Esophagus (tissue), 2 donors: ENCODE measurements around the gene LRATD1. TPM values are rescaled to one million over a fixed set of nuclear protein-coding genes. Genes with fewer than 3 reads are reported as not detected.
"Not testable (repeated sequence)": the region's sequence is repeated elsewhere in the genome, so short reads cannot be mapped to it uniquely, and the experiment has no call there.

Experiments used
- H3K27ac ChIP-seq, 2 donors: one replicate each; pipeline ENCODE4 v1.5.1; 2013; ENCODE audit warnings: low read depth in 2 of 2, mild to moderate bottlenecking in 2 of 2, inconsistent platforms in 1 of 2, low read length in 1 of 2, moderate library complexity in 1 of 2
- H3K27me3 ChIP-seq, 2 donors: one replicate each; pipeline ENCODE4 v1.6.1; 2013; ENCODE audit warnings: low read length in 2 of 2, control low read depth in 1 of 2, mild to moderate bottlenecking in 1 of 2; ENCODE audit not compliant: insufficient read depth in 2 of 2, control insufficient read depth in 1 of 2
- H3K36me3 ChIP-seq, 2 donors: one replicate each; pipeline ENCODE4 v1.6.1; 2013; ENCODE audit warnings: low read length in 1 of 2; ENCODE audit not compliant: control insufficient read depth in 2 of 2, insufficient read depth in 2 of 2
- H3K4me1 ChIP-seq, 2 donors: one replicate each; pipeline ENCODE4 v1.6.1; 2013; ENCODE audit warnings: low read length in 1 of 2; ENCODE audit not compliant: control insufficient read depth in 2 of 2, insufficient read depth in 2 of 2
- H3K4me3 ChIP-seq, 2 donors: one replicate each; pipeline ENCODE4 v1.5.1; 2013; ENCODE audit warnings: low read length in 2 of 2, mild to moderate bottlenecking in 2 of 2, low read depth in 1 of 2, moderate library complexity in 1 of 2
- H3K9me3 ChIP-seq, 2 donors: one replicate each; pipeline ENCODE4 v1.6.1; 2013; ENCODE audit warnings: mild to moderate bottlenecking in 2 of 2, low read depth in 1 of 2, low read length in 1 of 2, moderate library complexity in 1 of 2; ENCODE audit not compliant: control insufficient read depth in 2 of 2, insufficient read depth in 1 of 2
- WGBS, 2 donors: extraction: QIAGEN DNeasy Blood & Tissue Kit; methylation state at CpG; one replicate each; pipeline ENCODE4 v1.1.7; 2013; 5-methylcytosine and 5-hydroxymethylcytosine counted together
- polyA plus RNA-seq, 2 donors: library from polyadenylated mRNA; stranded (reverse); fragments of 200-250 nt; gene quantifications; one replicate each; pipeline ENCODE4 v1.2.3, GENCODE V29; 2013
- donor health status: healthy with polysubstance abuse.
- donor health status: Bipolar disorder and iron deficiency.

LRATD1 gene
- polyA plus RNA-seq, 2 donors = 23.1 to 25.8 TPM

DNA sequence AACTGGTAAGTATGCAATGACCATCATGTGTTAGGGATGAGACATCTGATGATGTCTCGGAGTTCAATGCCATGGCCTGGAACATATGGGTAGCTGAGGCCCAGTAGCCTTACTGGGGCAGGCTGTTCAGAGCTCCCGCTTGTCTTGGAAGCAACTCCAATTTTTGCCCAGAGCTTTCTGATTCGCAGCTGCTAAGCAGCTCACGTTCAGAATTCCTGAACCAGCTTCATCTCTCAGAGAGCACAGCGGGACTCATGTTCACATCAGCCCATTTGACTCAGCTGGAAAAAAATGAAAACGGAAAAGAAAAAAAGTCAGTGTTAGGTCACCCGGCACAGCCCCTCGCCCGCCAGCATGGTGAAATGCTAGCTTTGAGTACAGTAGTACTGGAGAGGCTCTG is 16.8 kb upstream of the LRATD1 start:
- H3K4me1 ChIP-seq = no peaks in the 10 kb centered on the region
- H3K36me3 ChIP-seq = no peaks in the 10 kb centered on the region
- H3K27ac ChIP-seq = no peak overlapping the region
- H3K27me3 ChIP-seq = no peaks in the 10 kb centered on the region
- no peak overlapping the region for H3K4me3 ChIP-seq
- no peaks in the 10 kb centered on the region for H3K9me3 ChIP-seq
- 81 to 92% methylated on average over 9 of the region's 9 CpGs for WGBS, 2 donors

DNA sequence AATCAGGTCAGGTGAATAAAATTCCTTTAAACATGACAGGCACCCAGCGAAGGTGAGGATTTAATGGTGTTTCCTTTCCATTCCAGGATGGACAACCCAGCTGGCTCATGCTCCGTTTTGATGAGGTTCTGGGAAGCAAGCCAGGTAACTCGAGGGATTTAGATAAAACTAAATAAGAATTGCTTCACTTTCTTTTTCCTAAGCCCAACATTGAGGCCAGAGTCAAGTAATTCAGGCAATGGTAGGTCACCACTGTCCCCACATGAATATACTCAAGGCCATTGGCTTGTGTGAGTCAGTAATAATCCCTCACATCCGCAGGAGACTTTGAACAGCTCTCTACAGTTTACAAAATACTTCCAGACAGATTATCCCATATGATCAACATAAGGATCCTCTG is 16.2 kb upstream of the LRATD1 start:
- Histone ChIP-seq H3K4me3 (no peak overlapping the region), H3K36me3 (no peaks in the 10 kb centered on the region), H3K27ac (no peak overlapping the region), H3K27me3 (no peaks in the 10 kb centered on the region), H3K4me1 (no peaks in the 10 kb centered on the region), H3K9me3 (no peaks in the 10 kb centered on the region)
- WGBS, 2 donors = 29 to 37% methylated on average over 4 of the region's 4 CpGs

DNA sequence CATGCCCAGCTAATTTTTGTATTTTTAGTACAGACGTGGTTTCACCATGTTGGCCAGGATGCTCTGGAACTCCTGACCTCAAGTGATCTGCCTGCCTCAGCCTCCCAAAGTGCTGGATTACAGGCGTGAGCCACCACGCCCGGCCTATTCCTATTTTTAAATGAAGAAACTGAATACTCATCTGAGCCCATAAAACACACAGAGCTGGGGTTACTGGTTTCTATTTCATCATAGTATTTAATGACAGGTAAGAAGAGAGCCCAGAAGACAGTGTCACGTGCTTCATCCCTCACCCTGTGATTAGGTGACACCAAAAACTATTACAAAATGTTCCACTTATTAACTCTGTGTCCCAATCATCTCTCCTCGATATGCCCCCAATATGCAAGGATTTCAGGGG is 15.6 kb upstream of the LRATD1 start:
- H3K27ac ChIP-seq = no peak overlapping the region
- WGBS, 2 donors = 86 to 91% methylated on average over 6 of the region's 6 CpGs
- H3K36me3 ChIP-seq = no peaks in the 10 kb centered on the region
- no peak overlapping the region for H3K4me3 ChIP-seq
- H3K4me1 ChIP-seq = no peaks in the 10 kb centered on the region
- no peaks in the 10 kb centered on the region for H3K9me3 ChIP-seq
- H3K27me3 ChIP-seq = no peaks in the 10 kb centered on the region

DNA sequence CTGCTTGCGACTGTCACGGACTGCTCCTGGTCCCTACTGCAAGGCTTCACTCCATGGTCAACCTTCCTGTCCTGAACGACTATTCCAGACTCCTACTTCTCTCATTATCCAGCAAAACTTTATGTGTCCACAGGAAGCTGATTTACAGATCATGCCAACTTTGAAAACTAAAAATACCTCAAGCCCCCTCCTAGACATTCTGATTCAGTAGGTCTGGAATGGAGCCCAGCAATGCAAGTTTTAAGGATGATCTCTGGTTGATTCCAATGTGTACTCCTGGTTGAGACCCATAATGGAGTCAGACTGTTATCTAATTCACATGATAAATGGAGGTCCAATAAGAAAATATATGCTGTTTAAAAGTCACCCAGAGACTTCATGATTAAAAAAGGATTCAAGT is 13.1 kb upstream of the LRATD1 start:
- Histone ChIP-seq H3K27me3 (no peaks in the 10 kb centered on the region), H3K36me3 (no peaks in the 10 kb centered on the region), H3K4me1 (no peaks in the 10 kb centered on the region), H3K9me3 (no peaks in the 10 kb centered on the region), H3K27ac (no peak overlapping the region), H3K4me3 (no peak overlapping the region)
- 78 to 81% methylated on average over 3 of the region's 3 CpGs for WGBS, 2 donors

DNA sequence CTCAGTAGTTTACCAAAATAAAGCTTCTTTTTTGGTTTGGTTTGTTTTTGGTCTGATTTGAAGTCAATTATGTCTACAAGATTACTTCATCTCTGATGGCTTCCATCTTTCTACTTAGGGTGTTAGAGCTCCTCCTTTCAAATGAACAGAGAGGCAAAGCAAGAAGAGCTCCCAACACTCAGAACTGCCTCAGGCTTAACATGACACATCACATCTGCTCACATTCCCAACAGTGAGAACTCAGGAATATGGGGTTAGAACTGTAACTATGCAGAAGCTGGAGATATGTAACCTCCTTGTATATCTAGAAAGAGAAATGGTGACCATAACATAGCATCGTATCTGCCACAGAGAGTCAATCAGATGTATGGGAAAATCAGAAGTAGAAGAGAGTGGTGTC is 11.4 kb upstream of the LRATD1 start:
- Histone ChIP-seq H3K27me3 (no peaks in the 10 kb centered on the region), H3K4me3 (no peak overlapping the region), H3K36me3 (no peaks in the 10 kb centered on the region), H3K9me3 (no peaks in the 10 kb centered on the region), H3K27ac (no peak overlapping the region), H3K4me1 (no peaks in the 10 kb centered on the region)
- WGBS, 2 donors = 88 to 91% methylated on average over 1 of the region's 1 CpG

DNA sequence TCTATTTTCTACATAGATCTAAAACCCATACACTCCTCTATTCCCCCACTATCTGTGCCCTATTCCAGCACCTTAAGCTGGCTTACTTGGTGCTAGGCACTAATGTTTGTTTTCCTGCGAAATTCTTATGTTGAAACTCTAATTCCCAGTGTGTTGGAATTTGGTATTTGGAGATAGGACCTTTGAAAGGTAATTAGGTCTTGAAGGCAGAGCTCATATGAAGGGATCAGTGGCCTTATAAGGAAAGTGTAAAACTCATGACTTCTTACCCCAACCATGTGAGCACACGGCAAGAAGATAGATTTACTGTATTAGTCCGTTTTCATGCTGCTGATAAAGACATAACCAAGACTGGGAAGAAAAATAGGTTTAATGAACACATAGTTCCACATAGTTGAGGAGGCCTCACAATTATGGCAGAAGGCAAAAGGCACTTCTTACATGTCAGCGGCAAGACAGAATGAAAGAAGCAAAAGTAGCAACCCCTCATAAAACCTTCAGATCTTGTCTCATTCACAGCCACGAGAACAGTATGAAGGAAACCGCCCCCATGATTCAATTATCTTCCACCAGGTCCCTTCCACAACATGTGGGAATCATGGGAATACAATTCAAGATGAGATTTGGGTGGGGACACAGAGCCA is 10.5 kb upstream of the LRATD1 start:
- Histone ChIP-seq H3K27ac (no peak overlapping the region), H3K4me3 (no peak overlapping the region), H3K36me3 (no peaks in the 10 kb centered on the region), H3K9me3 (no peaks in the 10 kb centered on the region), H3K27me3 (no peaks in the 10 kb centered on the region), H3K4me1 (no peaks in the 10 kb centered on the region)
- 92% methylated on average over 6 of the region's 6 CpGs for WGBS, 2 donors

DNA sequence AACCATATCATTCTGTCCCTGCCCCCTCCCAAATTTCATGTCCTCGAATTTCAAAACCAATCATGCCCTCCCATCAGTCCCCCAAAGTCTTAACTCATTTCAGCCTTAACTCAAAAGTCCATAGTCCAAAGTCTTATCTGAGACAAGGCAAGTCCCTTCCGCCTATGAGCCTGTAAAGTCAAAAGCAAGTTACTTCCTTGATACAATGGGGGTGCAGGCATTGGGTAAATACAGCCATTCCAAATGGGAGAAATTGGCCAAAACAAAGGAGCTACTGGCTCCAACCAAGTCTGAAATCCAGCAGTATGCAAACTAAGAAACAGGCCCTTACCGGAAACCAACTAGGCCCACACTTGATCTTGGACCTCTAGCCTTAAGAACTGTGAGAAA is 10.0 kb upstream of the LRATD1 start:
- not testable (repeated sequence) for H3K4me3 ChIP-seq, H3K9me3 ChIP-seq, H3K27me3 ChIP-seq, H3K27ac ChIP-seq, H3K4me1 ChIP-seq, H3K36me3 ChIP-seq
- 79 to 90% methylated on average over 3 of the region's 3 CpGs for WGBS, 2 donors

DNA sequence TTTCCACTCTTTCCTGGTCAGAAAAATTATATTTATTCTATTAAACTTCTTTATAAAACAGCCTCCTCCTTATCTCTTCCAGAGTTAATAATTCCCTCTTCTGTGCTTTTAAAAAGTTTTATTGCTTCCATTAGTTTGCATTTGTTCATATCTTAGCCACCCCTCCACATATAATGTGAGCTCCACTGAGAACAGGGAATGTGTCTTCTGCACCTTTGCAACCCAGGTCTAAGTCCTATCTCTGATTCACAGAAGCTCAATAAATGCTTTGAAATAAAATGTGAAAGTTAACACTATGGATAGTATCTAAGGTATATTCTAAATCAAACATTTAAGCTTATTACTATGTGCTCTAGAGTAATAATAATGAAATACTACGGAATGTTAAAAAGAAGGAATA is 9.3 kb upstream of the LRATD1 start:
- Histone ChIP-seq H3K27me3 (no peaks in the 10 kb centered on the region), H3K4me3 (no peak overlapping the region), H3K9me3 (no peaks in the 10 kb centered on the region), H3K36me3 (no peaks in the 10 kb centered on the region), H3K4me1 (no peaks in the 10 kb centered on the region), H3K27ac (no peak overlapping the region)
- 87 to 94% methylated on average over 1 of the region's 1 CpG for WGBS, 2 donors

DNA sequence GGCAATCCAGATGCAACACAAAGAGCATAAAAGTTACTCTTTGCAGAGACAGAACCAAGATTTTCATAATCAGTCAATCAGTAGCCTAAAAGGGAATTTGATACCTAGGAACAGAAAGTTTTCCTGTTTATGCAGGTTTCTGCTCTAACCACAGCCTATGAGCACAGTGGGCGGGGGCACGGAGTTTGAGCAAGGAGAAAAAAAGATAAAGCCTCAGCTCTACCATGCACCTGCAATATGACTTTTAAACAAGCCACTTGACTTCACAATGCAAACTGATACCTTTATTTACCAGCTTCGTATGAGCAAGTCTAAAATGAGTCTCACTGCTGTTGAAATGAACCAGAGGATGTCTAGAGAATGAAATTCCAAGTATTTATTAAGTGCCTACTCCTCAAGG is 5.6 kb upstream of the LRATD1 start:
- Histone ChIP-seq H3K36me3 (no peaks in the 10 kb centered on the region), H3K9me3 (no peaks in the 10 kb centered on the region), H3K27ac (no peak overlapping the region), H3K4me1 (no peaks in the 10 kb centered on the region), H3K4me3 (no peak overlapping the region), H3K27me3 (no peaks in the 10 kb centered on the region)
- 40 to 58% methylated on average over 3 of the region's 3 CpGs for WGBS, 2 donors

DNA sequence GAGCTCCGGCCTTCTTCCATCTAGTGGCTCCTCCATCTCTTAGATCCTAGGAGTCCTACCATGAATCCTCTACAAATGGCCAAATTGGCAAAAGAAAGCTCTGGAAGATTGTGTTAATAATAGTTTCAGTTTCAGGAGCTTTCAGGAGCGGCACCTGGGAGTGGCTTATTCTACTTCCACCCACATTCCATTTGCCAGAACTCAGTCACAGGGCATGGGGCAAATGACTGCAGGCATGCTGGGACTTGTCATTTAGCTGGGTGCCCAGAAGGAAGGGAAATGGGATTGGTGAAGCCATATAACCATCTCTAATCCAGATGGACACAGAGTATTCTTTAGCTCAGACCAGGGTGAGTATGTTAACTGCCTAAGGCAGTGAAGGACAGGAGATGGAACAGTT is 3.6 kb upstream of the LRATD1 start:
- 52 to 64% methylated on average over 2 of the region's 2 CpGs for WGBS, 2 donors
- H3K4me3 ChIP-seq = no peak overlapping the region
- H3K36me3 ChIP-seq = no peaks in the 10 kb centered on the region
- no peaks in the 10 kb centered on the region for H3K27me3 ChIP-seq
- H3K27ac ChIP-seq = peak overlapping the region; percentile 38 to 57
- H3K4me1 ChIP-seq = no peaks in the 10 kb centered on the region
- H3K9me3 ChIP-seq = no peaks in the 10 kb centered on the region
